Fibroblast of pulmonary artery (primary cell): ENCODE data around the gene ATCAY.

Experiments
- DNase-seq: peaks from one replicate; pipeline ENCODE4 v3.0.0-alpha.2; 2010; ENCODE audit warnings: low read depth
- H3K4me3 ChIP-seq: replicated peaks from 2 replicates; pipeline ENCODE4 v1.5.1; 2011; ENCODE audit warnings: low read depth, mild to moderate bottlenecking, control low read depth, low read length, moderate library complexity
- CTCF ChIP-seq: IDR thresholded peaks from 2 replicates; pipeline ENCODE4 v1.5.1; 2011; ENCODE audit warnings: mild to moderate bottlenecking, control low read depth, low read length, inconsistent platforms; ENCODE audit errors: missing control alignments

The ATCAY gene

GRCh38 chr19:3975144-3975543, 94.7 kb downstream of the ATCAY start:
- TF ChIP-seq CTCF: no peak
- DNase-seq: no peak
- no peak overlapping the region for H3K4me3 ChIP-seq

- no peak for TF ChIP-seq CTCF
- H3K4me3 ChIP-seq: no peak overlapping the region
- no peak for DNase-seq
These were observed 95.2 kb downstream of the ATCAY start for GRCh38 chr19:3975637-3976087.

- no peak for DNase-seq
- no peak overlapping the region for H3K4me3 ChIP-seq
- no peak for TF ChIP-seq CTCF
These were observed 96.2 kb downstream of the ATCAY start for GRCh38 chr19:3976495-3977241.
